Rectal smooth muscle tissue (tissue), 1 donor: Measurements from ENCODE around the gene HVCN1.
A peak's percentile ranks its signal among the peaks of the same experiment; 100 is the strongest.
"Not testable (repeated sequence)": the region's sequence is repeated elsewhere in the genome, so short reads cannot be mapped to it uniquely, and the experiment has no call there.

Experiments used
- H3K27ac ChIP-seq: one replicate; pipeline ENCODE4 v1.7.0; 2013; ENCODE audit warnings: low read depth, low read length, inconsistent platforms
- H3K27me3 ChIP-seq: one replicate; pipeline ENCODE4 v1.7.0; 2013; ENCODE audit warnings: low read length; ENCODE audit not compliant: control insufficient read depth, insufficient read depth
- H3K36me3 ChIP-seq: one replicate; pipeline ENCODE4 v1.7.0; 2013; ENCODE audit warnings: low read length; ENCODE audit not compliant: control insufficient read depth, insufficient read depth
- H3K4me1 ChIP-seq: one replicate; pipeline ENCODE4 v1.7.0; 2013; ENCODE audit warnings: low read length; ENCODE audit not compliant: control insufficient read depth, insufficient read depth
- H3K4me3 ChIP-seq: one replicate; pipeline ENCODE4 v1.7.0; 2013; ENCODE audit warnings: low read length
- H3K9ac ChIP-seq: one replicate; pipeline ENCODE4 v1.7.0; 2013; ENCODE audit warnings: low read length

HVCN1 gene

GRCh38 chr12:110619534-110619953, 69.4 kb downstream of the HVCN1 start:
- no peak overlapping the region for H3K27ac ChIP-seq
- H3K27me3 ChIP-seq: no peaks in the 10 kb centered on the region
- peaks cover 2% of the 10 kb centered on the region for H3K4me1 ChIP-seq
- H3K4me3 ChIP-seq: no peak overlapping the region
- no peaks in the 10 kb centered on the region for H3K36me3 ChIP-seq
- H3K9ac ChIP-seq: no peak overlapping the region

GRCh38 chr12:110616471-110617115, 72.3 kb downstream of the HVCN1 start:
- H3K4me1 ChIP-seq: peaks cover 4% of the 10 kb centered on the region
- H3K27me3 ChIP-seq: no peaks in the 10 kb centered on the region
- H3K27ac ChIP-seq: no peak overlapping the region
- H3K4me3 ChIP-seq: no peak overlapping the region
- no peak overlapping the region for H3K9ac ChIP-seq
- H3K36me3 ChIP-seq: no peaks in the 10 kb centered on the region

- Histone ChIP-seq H3K36me3 (no peaks in the 10 kb centered on the region), H3K27me3 (no peaks in the 10 kb centered on the region), H3K4me3 (no peak overlapping the region), H3K4me1 (peaks cover 4% of the 10 kb centered on the region), H3K27ac (no peak overlapping the region), H3K9ac (no peak overlapping the region)
Observed at GRCh38 chr12:110615171-110615570, 73.7 kb downstream of the HVCN1 start.

GRCh38 chr12:110613771-110614684, 74.9 kb downstream of the HVCN1 start, which contains the start of gene TCTN1:
TSS of gene TCTN1 (plus strand) at chr12:110614129. CDS start at chr12:110614183, 54 bp downstream.
- Histone ChIP-seq H3K27me3 (no peaks in the 10 kb centered on the region), H3K27ac (peak within 1 kb of the TSS; percentile 32), H3K36me3 (no peaks in the 10 kb centered on the region), H3K9ac (peak within 1 kb of the TSS; percentile 70), H3K4me1 (peaks cover 4% of the 10 kb centered on the region), H3K4me3 (peak within 1 kb of the TSS; percentile 74)

GRCh38 chr12:110613071-110613770, 75.7 kb downstream of the HVCN1 start:
- H3K27ac ChIP-seq: peak overlapping the region; percentile 32

GRCh38 chr12:110606253-110606611, 82.7 kb downstream of the HVCN1 start:
- Histone ChIP-seq H3K27ac (no peak overlapping the region), H3K4me3 (no peak overlapping the region), H3K9ac (no peak overlapping the region)

More at GRCh38 chr12:110613071-110613770, 75.7 kb downstream of the HVCN1 start:
- Histone ChIP-seq H3K9ac (peak overlapping the region; percentile 70), H3K36me3 (no peaks in the 10 kb centered on the region), H3K4me3 (peak overlapping the region; percentile 74), H3K27me3 (no peaks in the 10 kb centered on the region), H3K4me1 (peaks cover 4% of the 10 kb centered on the region)

GRCh38 chr12:110602085-110602814, 86.7 kb downstream of the HVCN1 start:
- H3K27ac ChIP-seq, H3K27me3 ChIP-seq, H3K9ac ChIP-seq, H3K36me3 ChIP-seq, H3K4me1 ChIP-seq, H3K4me3 ChIP-seq: not testable (repeated sequence)

More at GRCh38 chr12:110606253-110606611, 82.7 kb downstream of the HVCN1 start:
- H3K4me1 ChIP-seq: no peaks in the 10 kb centered on the region
- no peaks in the 10 kb centered on the region for H3K36me3 ChIP-seq
- no peaks in the 10 kb centered on the region for H3K27me3 ChIP-seq

- no peaks in the 10 kb centered on the region for H3K27me3 ChIP-seq
- no peak overlapping the region for H3K9ac ChIP-seq
- H3K4me1 ChIP-seq: no peaks in the 10 kb centered on the region
- no peak overlapping the region for H3K4me3 ChIP-seq
- H3K27ac ChIP-seq: no peak overlapping the region
- no peaks in the 10 kb centered on the region for H3K36me3 ChIP-seq
Observed at GRCh38 chr12:110600254-110600653, 88.7 kb downstream of the HVCN1 start.

- no peaks in the 10 kb centered on the region for H3K27me3 ChIP-seq
- no peaks in the 10 kb centered on the region for H3K36me3 ChIP-seq
- no peaks in the 10 kb centered on the region for H3K4me1 ChIP-seq
- H3K4me3 ChIP-seq: no peak overlapping the region
- H3K27ac ChIP-seq: no peak overlapping the region
- no peak overlapping the region for H3K9ac ChIP-seq
Observed at GRCh38 chr12:110599334-110599733, 89.6 kb downstream of the HVCN1 start.
